GM12878 (cell line): ENCODE data around the gene FAM114A2. TPM values are rescaled to one million over a fixed set of nuclear protein-coding genes. Genes with fewer than 3 reads are reported as not detected.

ENCODE experiments used
- ATAC-seq: fragments of 200-7000 bp; cut with Tn5 transposase; 3 replicates; pipeline ENCODE4 v1.9.1; 2020; ENCODE audit warnings: mild to moderate bottlenecking, moderate library complexity
- BruUV-seq: library from RNA; stranded (reverse); fragments of 400-500 nt; replicated peaks from 2 replicates; lab custom pipeline; 2021; lab: Mats Ljungman, UMichigan
- CTCF ChIA-PET: fragments of 300-600 bp; sonication (Branson Sonifier 250); formaldehyde crosslinking; extraction: SDS; loops from one replicate; lab custom pipeline; 2021; ENCODE audit warnings: inconsistent platforms; lab: Yijun Ruan, JAX
- POLR2A ChIA-PET: fragments of 350-600 bp; formaldehyde crosslinking; extraction: SDS; loops from one replicate; lab custom pipeline; 2021; ENCODE audit warnings: inconsistent platforms; lab: Charles Lee
- RAD21 ChIA-PET: fragments of 300-600 bp; sonication (Branson Sonifier 250); formaldehyde crosslinking; loops from one replicate; lab custom pipeline; 2023; ENCODE audit warnings: antibody characterized with exemption; ENCODE audit not compliant: unreplicated experiment; lab: Charles Lee
- SMC1A ChIA-PET: fragments of 300-600 bp; sonication (Branson Sonifier 250); formaldehyde crosslinking; loops from one replicate; lab custom pipeline; 2023; ENCODE audit not compliant: unreplicated experiment, uncharacterized antibody; lab: Charles Lee
- DNase-seq: peaks from one replicate; pipeline ENCODE4 v3.0.0-alpha.2; 2011; ENCODE audit warnings: low read depth, low spot score
- FAIRE-seq: peaks from 3 replicates; lab custom pipeline; 2011; peaks lifted over from hg19 to GRCh38; lab: Jason Lieb, UNC
- H2AFZ ChIP-seq: 2 replicates; pipeline ENCODE4 v1.6.0; 2011; ENCODE audit warnings: low read depth, low read length, control low read depth; ENCODE audit not compliant: control insufficient read depth
- H3K27ac ChIP-seq: 2 replicates; pipeline ENCODE4 v1.5.1; 2011; ENCODE audit warnings: control low read depth; ENCODE audit not compliant: control insufficient read depth, insufficient read depth
- H3K27me3 ChIP-seq, 2 experiments: replicated peaks in 1 of 2; 2 replicates each; pipeline versions ENCODE4 v1.6.0 to v1.6.1; 2011; ENCODE audit warnings: low read length in 1 of 2; ENCODE audit not compliant: control insufficient read depth in 2 of 2, insufficient read depth in 2 of 2
- H3K36me3 ChIP-seq, 2 experiments: 2 replicates each; pipeline ENCODE4 v1.5.1; 2011; ENCODE audit warnings: low read length in 1 of 2; ENCODE audit not compliant: control insufficient read depth in 2 of 2, insufficient read depth in 2 of 2
- H3K4me1 ChIP-seq: 2 replicates; pipeline ENCODE4 v1.6.1; 2011; ENCODE audit warnings: mild to moderate bottlenecking, low read length, moderate library complexity, mixed read lengths; ENCODE audit not compliant: control insufficient read depth, insufficient read depth
- H3K4me2 ChIP-seq: 2 replicates; pipeline ENCODE4 v1.6.0; 2011; ENCODE audit warnings: control low read depth; ENCODE audit not compliant: control insufficient read depth, insufficient read depth
- H3K4me3 ChIP-seq: fragments of 200-600 bp; sonication (generic); 2 replicates; pipeline ENCODE4 v1.5.1; 2016
- H3K79me2 ChIP-seq: 2 replicates; pipeline ENCODE4 v1.6.0; 2011; ENCODE audit warnings: low read length; ENCODE audit not compliant: control insufficient read depth, insufficient read depth
- H3K9ac ChIP-seq: 2 replicates; pipeline ENCODE4 v1.8.0; 2011; ENCODE audit warnings: low read length, control low read depth, mixed read lengths; ENCODE audit not compliant: control insufficient read depth, insufficient read depth
- H3K9me3 ChIP-seq: replicated peaks from 3 replicates; pipeline ENCODE4 v1.5.1; 2011; ENCODE audit warnings: mild to moderate bottlenecking, low read length; ENCODE audit not compliant: control insufficient read depth, insufficient read depth
- H4K20me1 ChIP-seq: 2 replicates; pipeline ENCODE4 v1.6.0; 2011; ENCODE audit not compliant: control insufficient read depth, insufficient read depth
- BHLHE40 ChIP-seq, 2 experiments: fragments of 450-650 bp in 1 of 2; IDR thresholded peaks; 2 replicates each; pipeline ENCODE4 v1.6.1; 2011 to 2017; ENCODE audit warnings: low read depth in 2 of 2, borderline replicate concordance in 1 of 2, improper control_type of control experiment in 1 of 2, low read length in 1 of 2, mild to moderate bottlenecking in 1 of 2
- EP300 ChIP-seq, 2 experiments: fragments of 150-350 bp in 1 of 2; IDR thresholded peaks; 2 replicates each; pipeline ENCODE4 v1.6.1; 2011 to 2012; ENCODE audit warnings: low read depth in 2 of 2, low read length in 2 of 2, borderline replicate concordance in 1 of 2, improper control_type of control experiment in 1 of 2, inconsistent platforms in 1 of 2; ENCODE audit not compliant: control insufficient read depth in 1 of 2
- EZH2 ChIP-seq: IDR thresholded peaks from 2 replicates; pipeline ENCODE4 v1.6.1; 2012; ENCODE audit warnings: low read depth, mild to moderate bottlenecking, control low read depth, inconsistent platforms, low read length, borderline replicate concordance; ENCODE audit not compliant: control insufficient read depth
- HDAC6 ChIP-seq: fragments of 200-600 bp; sonication (generic); IDR thresholded peaks from one replicate; pipeline ENCODE4 v1.8.0; 2017; ENCODE audit warnings: antibody characterized with exemption; ENCODE audit not compliant: unreplicated experiment
- MTA2 ChIP-seq: fragments of 450-650 bp; IDR thresholded peaks from 2 replicates; pipeline ENCODE4 v1.6.1; 2016; ENCODE audit warnings: low read depth, mild to moderate bottlenecking, moderate library complexity
- POLR2A ChIP-seq: IDR thresholded peaks from 2 replicates; pipeline ENCODE4 v1.6.1; 2011; ENCODE audit warnings: low read depth, mild to moderate bottlenecking, low read length
- POLR2AphosphoS2 ChIP-seq: IDR thresholded peaks from 2 replicates; pipeline ENCODE4 v1.6.1; 2011; ENCODE audit warnings: low read depth, mild to moderate bottlenecking, low read length, improper control_type of control experiment, moderate library complexity
- RELA ChIP-seq: fragments of 450-650 bp; IDR thresholded peaks from 2 replicates; pipeline ENCODE4 v1.8.0; 2014; ENCODE audit warnings: borderline replicate concordance; ENCODE audit not compliant: partially characterized antibody
- TAF1 ChIP-seq: IDR thresholded peaks from 2 replicates; pipeline ENCODE4 v1.6.1; 2011; ENCODE audit warnings: mild to moderate bottlenecking, low read depth, low read length, borderline replicate concordance
- ZBED1 ChIP-seq: IDR thresholded peaks from 2 replicates; pipeline ENCODE4 v1.6.1; 2016; ENCODE audit warnings: borderline replicate concordance
- ZNF207 ChIP-seq: fragments of 450-650 bp; IDR thresholded peaks from 2 replicates; pipeline ENCODE4 v1.6.1; 2014; ENCODE audit warnings: antibody characterized with exemption, mild to moderate bottlenecking, borderline replicate concordance
- ZNF384 ChIP-seq: IDR thresholded peaks from 2 replicates; pipeline ENCODE4 v1.6.1; 2012; ENCODE audit warnings: low read depth, mild to moderate bottlenecking, low read length, improper control_type of control experiment, borderline replicate concordance
- in situ Hi-C: fragments of 300-500 bp; cut with MboI; formaldehyde crosslinking; loops from 9 replicates; pipeline ENCODE4 v1.14.3; 2018; ENCODE audit warnings: mixed read lengths
- intact Hi-C: fragments of 100-400 bp; cut with micrococcal nuclease; formaldehyde crosslinking; loops from one replicate; pipeline ENCODE4 v1.14.2; 2022; ENCODE audit not compliant: unreplicated experiment
- polyA plus RNA-seq, 11 experiments: library from polyadenylated mRNA; depleted of rRNA in 4 of 11; unstranded in 6 of 11; stranded (reverse) in 5 of 11; fragments of >200 nt; fragmentation: Nextera tagmentation in 4 of 11; fragmentation: Illumina TruSeq in 1 of 11; extraction: Ambion mirVana in 4 of 11; extraction: Trizol in 1 of 11; gene quantifications; 1 replicate in 1 of 11; 2 replicates in 10 of 11; pipeline versions ENCODE4 v1.2.1 to v1.2.3, GENCODE V29; 2011 to 2016; ENCODE audit warnings: inconsistent platforms in 2 of 11, missing spikeins in 2 of 11, low read depth in 1 of 11
- total RNA-seq, 4 experiments: library from RNA; depleted of rRNA in 3 of 4; stranded (reverse); fragments of >200 nt in 3 of 4; fragmentation: Illumina TruSeq in 1 of 4; extraction: Trizol in 1 of 4; gene quantifications; 2 replicates each; pipeline versions ENCODE4 v1.2.1 to v1.2.3, GENCODE V29; 2013 to 2021
- TF ChIP-seq, protein P1 (sequence below): fragments of 450-650 bp; IDR thresholded peaks from 2 replicates; pipeline ENCODE4 v1.6.1; 2018; ENCODE audit warnings: borderline replicate concordance, mild to moderate bottlenecking; ENCODE audit not compliant: partially characterized antibody
- TF ChIP-seq, protein P2 (sequence below): fragments of 150-350 bp; IDR thresholded peaks from 2 replicates; pipeline ENCODE4 v1.6.1; 2014; ENCODE audit warnings: mild to moderate bottlenecking, low read depth, low read length

FAM114A2 gene
- total and polyA plus RNA-seq, 10 of the 15 experiments (the other 5 are each of a cell fraction or from before 2014, with no cell fraction given), result 16.8 to 32.8 (median 24.3) TPM

DNA sequence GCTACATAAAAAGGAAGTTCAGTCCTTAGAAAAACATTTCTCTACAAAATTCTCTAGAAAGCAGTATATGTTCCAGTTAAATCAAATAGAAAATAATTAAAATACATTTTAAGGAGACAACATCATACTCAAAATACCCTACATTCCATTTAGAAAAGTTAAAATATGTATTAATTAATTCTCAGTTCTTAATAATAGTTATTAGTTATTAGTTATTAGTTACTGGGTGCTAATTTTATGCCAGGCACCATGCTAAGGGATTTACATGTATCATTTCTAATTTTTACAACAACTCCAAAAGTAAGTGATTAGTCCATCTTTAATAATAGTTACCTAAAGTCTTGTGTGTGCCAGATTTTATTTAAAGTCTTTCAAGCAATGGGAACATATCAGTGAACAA is 38.0 kb downstream of the FAM114A2 start:
- Histone ChIP-seq H3K27ac (no peak overlapping the region), H3K27me3 (no peaks in the 10 kb centered on the region), H2AFZ (no peak overlapping the region), H4K20me1 (no peaks in the 10 kb centered on the region), H3K4me1 (no peaks in the 10 kb centered on the region), H3K4me2 (no peak overlapping the region), H3K36me3 (peaks cover 0 to 4% of the 10 kb centered on the region in 2 experiments; a peak in 1 of 4 replicates), H3K79me2 (no peaks in the 10 kb centered on the region), H3K9ac (no peak overlapping the region), H3K4me3 (no peak overlapping the region), H3K9me3 (no peaks in the 10 kb centered on the region)
- BruUV-seq, result no TSS peak
- ChIA-PET RAD21 (no interaction called here), POLR2A (no interaction called here), SMC1A (no interaction called here), CTCF (no interaction called here)
- FAIRE-seq, result no peak
- intact Hi-C loops, result no loop called here
- no peak for TF ChIP-seq ZNF384
- TF ChIP-seq ZBED1, result no peak
- no peak for TF ChIP-seq BHLHE40 (IDR thresholded peaks at IDR 0.05; ENCODE audit: borderline replicate concordance in 1 of 2, low read depth in 2 of 2, low read length in 1 of 2)
- TF ChIP-seq MTA2, result no peak
- no peak for TF ChIP-seq HDAC6
- TF ChIP-seq, protein P1, sequence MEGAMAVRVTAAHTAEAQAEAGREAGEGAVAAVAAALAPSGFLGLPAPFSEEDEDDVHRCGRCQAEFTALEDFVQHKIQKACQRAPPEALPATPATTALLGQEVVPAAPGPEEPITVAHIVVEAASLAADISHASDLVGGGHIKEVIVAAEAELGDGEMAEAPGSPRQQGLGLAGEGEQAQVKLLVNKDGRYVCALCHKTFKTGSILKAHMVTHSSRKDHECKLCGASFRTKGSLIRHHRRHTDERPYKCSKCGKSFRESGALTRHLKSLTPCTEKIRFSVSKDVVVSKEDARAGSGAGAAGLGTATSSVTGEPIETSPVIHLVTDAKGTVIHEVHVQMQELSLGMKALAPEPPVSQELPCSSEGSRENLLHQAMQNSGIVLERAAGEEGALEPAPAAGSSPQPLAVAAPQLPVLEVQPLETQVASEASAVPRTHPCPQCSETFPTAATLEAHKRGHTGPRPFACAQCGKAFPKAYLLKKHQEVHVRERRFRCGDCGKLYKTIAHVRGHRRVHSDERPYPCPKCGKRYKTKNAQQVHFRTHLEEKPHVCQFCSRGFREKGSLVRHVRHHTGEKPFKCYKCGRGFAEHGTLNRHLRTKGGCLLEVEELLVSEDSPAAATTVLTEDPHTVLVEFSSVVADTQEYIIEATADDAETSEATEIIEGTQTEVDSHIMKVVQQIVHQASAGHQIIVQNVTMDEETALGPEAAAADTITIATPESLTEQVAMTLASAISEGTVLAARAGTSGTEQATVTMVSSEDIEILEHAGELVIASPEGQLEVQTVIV, result no peak
- TF ChIP-seq, protein P2, sequence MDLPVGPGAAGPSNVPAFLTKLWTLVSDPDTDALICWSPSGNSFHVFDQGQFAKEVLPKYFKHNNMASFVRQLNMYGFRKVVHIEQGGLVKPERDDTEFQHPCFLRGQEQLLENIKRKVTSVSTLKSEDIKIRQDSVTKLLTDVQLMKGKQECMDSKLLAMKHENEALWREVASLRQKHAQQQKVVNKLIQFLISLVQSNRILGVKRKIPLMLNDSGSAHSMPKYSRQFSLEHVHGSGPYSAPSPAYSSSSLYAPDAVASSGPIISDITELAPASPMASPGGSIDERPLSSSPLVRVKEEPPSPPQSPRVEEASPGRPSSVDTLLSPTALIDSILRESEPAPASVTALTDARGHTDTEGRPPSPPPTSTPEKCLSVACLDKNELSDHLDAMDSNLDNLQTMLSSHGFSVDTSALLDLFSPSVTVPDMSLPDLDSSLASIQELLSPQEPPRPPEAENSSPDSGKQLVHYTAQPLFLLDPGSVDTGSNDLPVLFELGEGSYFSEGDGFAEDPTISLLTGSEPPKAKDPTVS, result no peak
- TF ChIP-seq RELA, result no peak
- no peak for TF ChIP-seq TAF1
- TF ChIP-seq ZNF207, result no peak
- no peak for TF ChIP-seq POLR2AphosphoS2
- TF ChIP-seq POLR2A, result no peak
- no peak for TF ChIP-seq EP300 (IDR thresholded peaks at IDR 0.05; ENCODE audit: borderline replicate concordance in 1 of 2, control insufficient read depth in 1 of 2, low read depth in 2 of 2, low read length in 2 of 2)
- TF ChIP-seq EZH2, result no peak
- no peak for ATAC-seq
- DNase-seq, result no peak
- in situ Hi-C loops, result no loop called here
